ENCODE measurements around the gene PIGU.

- TF ChIP-seq CTCF (IDR thresholded peaks at IDR 0.05) (no peak), POLR2A (IDR thresholded peaks at IDR 0.05) (no peak)
Observed at GRCh38 chr20:34622821-34623451, 54.0 kb downstream of the PIGU start.

Measured in lower leg skin (tissue), 3 donors.